GM21447 (cell line): ENCODE data around the gene SLC36A4.
"Not testable (repeated sequence)": the region's sequence is repeated elsewhere in the genome, so short reads cannot be mapped to it uniquely, and the experiment has no call there.

ENCODE experiments used
- ATAC-seq: cut with Tn5 transposase; IDR thresholded peaks from one replicate; pipeline ENCODE4 v1.9.1; 2021; ENCODE audit not compliant: unreplicated experiment

The SLC36A4 gene

DNA sequence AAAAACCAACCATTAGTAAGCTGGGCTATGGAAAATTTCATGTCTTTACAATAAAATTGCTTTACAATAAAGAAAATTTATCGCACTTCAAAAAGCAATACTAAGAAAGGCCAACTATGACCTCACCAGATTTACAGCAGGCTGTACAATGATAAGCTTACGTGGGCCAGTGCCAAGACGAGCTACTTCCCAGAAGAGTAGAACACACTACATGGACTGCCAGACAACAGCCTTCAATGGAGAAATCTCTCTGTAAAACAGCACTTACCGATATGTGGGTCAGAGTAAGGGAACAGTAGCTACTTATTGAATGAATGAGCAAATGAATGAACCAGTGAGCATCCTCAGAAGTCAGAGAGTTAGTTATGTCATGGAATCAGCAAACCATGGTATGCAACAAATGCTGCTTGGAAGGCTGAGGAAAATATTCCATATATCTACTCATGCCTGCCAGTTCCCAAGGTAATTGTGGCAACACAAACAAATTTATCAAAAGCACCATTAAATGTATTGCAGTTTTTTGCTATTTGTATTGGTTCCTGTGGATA lies 74.4 kb downstream of the SLC36A4 start:
- ATAC-seq, result no peak

DNA sequence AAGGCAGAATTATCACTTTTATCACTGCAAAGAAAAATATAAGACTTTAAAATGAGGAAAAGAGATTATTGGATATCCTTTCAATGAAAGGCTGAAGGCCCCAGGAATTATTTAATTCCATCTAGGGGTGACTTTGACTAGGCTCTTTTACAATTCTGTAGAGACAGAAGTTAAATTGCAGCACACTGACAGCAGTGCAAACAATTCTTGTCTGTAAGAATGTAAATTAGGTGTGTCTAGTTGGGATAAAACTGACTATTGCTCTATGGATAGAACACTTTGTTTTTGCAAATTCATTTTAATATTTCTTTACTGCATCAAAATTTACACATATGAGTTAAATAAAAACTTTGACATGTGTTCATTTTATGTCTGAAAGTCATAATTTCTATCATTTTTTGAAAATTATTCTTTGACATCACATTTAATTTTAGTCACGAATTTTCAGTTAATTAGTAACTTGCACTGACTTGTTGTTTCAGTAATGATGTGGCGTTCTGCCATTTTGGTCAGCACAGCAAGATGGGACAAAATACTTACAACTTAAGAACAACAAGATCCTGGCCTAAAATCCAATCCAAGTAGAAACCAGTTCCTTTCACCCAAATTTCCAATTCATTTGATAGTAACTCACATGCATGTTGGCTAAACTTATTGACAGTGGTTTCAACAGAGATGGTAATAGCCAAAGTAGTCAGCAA lies 75.1 kb downstream of the SLC36A4 start:
- no peak for ATAC-seq

DNA sequence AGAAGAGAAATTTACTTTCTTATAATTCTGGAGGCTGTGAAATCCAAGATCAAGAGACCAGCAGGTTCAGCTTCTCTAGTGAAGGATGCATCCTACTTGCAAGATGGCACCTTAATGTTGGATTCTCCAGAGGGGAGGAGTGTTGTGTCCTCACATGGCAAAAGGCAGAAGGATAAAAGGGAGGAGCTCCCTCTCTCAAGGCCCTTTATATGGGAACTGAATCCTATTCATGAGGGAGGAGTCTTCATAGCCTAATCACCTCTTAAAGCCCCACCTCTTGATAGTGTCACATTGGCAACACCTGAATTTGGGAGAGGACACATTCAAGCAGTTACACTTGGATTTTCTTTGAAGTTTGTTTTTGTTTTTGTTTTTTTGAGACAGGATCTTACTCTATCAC lies 79.5 kb downstream of the SLC36A4 start:
- no peak for ATAC-seq

DNA sequence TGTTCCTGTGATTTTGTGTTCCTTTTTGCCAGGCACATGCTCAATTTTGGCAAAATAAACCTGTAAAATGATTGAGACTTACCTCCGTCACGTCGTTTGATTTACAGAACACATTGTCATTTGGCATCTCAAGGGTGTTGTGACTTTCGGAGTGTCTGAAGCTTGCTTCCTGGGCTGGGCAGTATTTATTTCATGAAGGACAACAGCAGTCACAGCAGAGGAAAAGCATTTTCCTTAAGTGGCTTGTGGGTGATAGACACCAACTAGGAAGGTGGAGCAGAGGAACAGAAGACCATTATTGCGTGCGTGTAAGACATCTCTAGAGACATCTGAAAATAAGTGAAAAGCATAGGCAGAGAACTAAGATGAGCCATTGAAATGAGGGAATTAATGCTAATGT lies 80.2 kb downstream of the SLC36A4 start:
- no peak for ATAC-seq

DNA sequence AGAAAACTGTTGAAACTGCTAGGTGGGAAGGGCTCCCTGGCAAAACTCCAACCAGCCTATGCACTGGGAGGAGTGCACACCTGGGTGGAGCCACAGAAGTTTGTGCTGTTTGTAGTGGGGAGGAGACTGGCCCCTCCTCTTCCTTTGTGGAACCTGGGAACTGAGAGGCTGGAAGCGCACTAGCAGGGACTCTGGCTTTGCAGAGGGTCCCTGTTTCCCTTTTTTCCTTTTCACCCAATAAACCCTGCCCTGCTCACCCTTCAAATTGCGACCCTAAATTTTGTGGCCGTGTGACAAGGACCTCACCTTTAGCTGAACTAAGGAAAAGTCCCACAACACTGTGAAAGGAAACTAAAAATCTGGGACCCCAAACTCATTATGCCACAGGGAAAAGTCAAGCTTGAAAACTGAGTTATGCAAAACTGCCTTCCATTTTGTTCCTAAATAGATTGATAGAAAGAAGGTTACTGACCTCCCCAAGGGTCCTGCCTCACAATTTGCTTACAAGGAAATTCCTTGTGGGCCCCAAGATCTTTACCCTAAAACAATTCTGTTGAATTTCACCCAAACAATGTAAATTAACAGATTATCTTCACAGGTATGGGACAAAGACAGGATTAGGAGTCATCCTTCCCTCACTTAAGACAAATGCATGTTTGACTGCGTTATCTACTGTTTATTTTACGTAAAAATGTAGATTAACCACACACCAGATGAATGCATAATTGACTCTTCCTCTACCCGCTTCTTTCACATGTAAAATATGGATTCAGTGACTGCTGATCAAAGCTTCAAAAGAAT lies 81.0 kb downstream of the SLC36A4 start:
- no peak for ATAC-seq

DNA sequence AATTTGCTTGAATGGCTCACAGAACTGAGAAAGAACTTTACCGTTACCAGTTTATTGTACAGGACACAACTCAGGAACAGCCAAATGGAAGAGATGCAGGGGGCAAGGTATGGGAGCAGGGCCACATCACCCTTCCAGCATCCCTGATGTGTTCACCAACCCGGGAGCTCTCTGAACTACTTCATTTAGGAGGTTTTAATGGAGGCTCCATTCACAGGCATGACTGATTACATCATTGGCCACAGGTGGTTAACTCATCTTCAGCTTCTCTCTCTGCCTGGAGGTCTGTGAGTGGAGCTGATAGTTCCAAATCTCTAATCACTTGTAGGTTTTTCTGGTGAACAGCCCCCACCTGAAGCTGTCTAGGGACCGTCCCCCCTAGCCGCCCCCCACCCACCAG lies 83.5 kb downstream of the SLC36A4 start:
- no peak for ATAC-seq

DNA sequence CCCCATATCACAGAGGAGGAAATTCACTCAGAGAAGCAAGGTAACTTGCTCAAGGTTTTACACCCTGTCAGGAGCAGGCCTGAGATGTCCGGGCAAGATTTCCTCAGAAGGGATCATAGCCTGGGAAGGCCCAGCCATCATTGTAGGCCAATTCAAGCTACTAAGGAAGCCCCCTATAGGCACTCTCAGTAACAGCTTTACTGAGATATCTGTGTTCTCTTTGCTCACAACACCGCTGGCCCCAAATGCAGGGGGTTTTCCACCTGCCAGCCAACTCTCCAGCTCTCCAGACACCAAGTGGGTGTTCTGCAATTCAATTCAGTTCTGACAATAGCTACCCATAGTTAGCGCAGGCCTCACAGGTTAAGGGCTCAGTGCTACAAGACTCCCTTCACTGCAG lies 84.0 kb downstream of the SLC36A4 start:
- ATAC-seq, result no peak

DNA sequence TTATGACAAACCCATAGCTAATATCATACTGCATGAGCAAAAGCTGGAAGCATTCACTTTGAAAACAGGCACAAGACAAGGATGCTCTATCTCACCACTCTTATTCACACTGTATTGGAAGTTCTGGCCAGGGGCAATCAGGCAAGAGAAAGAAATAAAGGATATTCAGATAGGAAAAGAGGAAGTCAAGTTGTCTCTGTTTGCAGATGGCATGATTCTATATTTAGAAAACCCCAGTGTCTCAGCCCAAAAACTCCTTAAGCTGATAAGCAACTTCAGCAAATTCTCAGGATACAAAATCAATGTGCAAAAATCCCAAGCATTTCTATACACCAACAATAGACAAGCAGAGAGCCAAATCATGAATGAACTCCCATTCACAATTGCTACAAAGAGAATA lies 86.6 kb downstream of the SLC36A4 start:
- not testable (repeated sequence) for ATAC-seq

DNA sequence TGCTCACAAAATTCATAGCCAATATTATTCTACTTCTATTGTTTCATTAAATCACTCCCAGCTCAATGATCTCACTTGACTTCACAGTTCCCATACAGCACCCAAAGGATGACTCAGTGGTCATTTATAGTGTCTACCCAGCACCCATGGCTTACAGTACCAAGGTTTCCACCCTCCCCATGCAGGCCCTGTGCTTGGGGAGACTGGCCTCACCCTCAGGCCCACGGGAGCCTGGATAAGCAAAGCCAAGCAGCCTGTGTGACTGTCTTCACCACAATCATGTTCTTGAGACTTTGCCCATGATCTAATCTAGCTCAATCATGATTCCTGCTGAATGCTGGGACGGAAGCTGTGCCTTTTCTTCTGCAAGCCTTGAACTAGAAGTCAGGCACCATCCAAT lies 97.6 kb downstream of the SLC36A4 start:
- no peak for ATAC-seq

DNA sequence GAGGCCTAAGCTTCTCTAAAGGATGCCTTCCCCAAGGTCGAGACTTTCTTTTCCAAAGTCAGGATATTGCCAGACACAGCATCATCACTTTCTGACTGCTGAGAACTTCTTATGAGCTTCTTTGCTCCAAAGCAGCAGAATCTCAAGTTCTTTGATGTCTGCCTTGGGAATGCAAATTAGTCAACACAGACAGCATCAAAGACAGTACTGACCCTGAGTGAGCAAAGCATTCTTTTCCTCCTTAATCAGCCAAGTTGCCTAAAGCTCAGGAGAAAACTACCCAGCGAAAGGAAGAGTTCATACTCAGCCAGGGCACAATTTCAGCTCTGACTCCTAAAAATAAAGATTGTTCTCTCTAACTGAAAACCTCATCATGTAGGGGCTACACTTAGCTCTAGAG lies 98.0 kb downstream of the SLC36A4 start:
- no peak for ATAC-seq
